ENCODE results near the gene MSS51.

Gene MSS51

DNA sequence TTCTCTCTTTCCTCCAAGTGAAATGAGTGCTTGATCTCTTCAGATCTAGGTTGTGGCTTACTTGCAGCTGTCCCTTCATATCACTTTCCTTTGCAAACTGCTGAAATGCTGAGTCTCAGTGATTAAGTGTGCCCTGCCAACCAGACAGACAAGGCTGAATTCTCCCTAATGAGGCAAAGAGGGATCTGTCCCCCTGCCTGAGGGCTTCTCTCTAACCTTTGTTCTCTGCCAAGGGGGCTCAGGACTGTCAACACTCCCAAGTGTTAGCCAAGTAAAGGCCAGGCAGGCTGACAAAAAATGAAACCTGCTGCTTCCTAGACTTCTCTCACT, at the start of gene MSS51:
TSS of gene MSS51 (minus strand) at position 24 of the 330 bp plus-strand sequence. CDS start 5,277 bp downstream, outside the sequence.
- DNase-seq (ENCODE audit: low spot score), result no peak

DNA sequence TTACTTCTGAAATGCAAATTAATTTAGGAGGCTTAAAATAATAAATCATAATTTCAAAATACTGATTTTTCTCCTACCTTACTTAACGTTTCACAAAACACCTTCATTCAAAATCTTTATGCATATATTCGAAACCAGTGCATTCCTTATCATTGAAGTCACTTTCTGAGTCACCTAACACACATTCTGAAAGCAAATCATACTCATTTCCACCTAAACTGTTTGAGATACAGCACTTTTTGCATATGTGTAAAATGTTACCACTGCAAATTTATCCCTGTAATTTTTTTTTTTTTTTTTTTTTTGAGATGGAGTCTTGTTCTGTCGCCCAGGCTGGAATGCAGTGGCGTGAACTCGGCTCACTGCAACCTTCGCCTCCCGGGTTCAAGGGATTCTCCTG, 46.8 kb upstream of the MSS51 start:
- peak; percentile 24 for DNase-seq (ENCODE audit: low spot score)

DNA sequence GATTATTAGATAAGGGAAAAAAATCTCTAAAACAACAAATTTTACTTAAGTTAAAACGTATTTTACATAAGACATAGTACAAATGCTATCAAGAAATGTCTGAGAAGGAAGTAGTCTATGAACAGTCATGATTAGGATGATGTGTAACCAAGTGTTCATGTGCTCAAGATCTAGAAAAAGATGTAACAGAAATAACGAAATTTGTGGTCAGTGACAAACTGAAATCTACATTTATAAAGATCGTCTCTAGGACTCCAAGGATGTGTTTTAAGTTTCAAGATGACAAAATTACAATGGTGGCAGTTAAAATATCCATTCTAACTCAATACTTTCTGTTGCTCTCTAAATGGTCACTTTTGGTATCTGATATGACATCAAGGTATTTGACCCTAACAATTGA, 45.3 kb upstream of the MSS51 start:
- DNase-seq (ENCODE audit: low spot score), result no peak

DNA sequence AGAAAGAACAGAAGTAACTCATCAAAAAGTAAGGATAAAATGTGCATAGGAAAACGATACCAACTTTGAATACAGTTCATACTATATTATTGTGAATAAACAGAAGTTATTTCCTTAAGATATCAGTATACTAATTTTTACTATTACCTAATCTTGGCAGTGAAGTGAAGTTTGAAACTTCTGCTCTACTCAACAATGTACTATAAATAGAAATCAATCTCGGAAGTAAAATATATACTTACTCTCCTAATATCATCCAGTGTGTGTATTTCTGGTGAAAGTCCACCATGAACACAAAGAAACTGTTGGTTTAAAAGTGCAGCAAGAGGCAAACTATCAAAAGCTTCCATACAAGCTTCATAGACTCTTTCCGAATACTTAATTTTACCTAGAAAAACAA, 37.9 kb upstream of the MSS51 start:
- DNase-seq (ENCODE audit: low spot score), result no peak

DNA sequence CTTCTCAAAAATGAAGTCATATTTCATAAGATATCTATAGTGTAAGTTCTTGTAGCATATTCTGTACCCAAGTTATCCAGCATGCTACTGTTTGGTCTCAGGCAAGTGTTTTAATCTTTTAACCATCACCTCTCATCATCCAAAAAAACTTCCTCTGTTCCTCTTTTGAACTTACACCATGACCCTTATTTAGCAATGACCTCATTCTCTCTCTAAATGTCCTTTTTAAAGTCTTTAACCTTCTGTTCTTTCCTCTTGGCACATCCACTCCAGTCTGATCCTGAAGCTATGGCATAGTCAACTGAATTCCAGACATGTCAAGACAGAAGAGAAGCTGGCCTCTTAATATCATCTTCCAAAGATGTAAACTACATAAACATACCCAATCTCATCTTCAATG, 36.2 kb upstream of the MSS51 start:
- DNase-seq (ENCODE audit: low spot score), result no peak

DNA sequence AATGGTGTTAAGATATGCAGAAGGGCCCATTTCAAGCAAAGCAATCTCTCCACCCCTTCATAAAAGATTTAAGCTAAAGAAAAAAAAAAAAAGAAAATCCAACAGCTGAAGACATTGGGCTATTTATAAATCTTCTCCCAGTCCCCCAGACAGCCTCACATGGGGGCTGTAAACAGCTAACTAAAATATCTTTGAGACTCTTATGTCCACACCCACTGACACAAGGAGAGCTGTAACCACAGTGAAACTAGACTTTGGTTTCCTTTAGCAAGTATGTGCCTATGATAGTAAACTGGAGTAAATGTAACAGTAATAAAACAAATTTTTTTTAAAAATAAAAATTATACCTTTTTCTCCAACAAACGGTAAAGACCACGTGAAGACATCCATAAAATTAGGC, 33.8 kb upstream of the MSS51 start:
- DNase-seq (ENCODE audit: low spot score), result no peak

DNA sequence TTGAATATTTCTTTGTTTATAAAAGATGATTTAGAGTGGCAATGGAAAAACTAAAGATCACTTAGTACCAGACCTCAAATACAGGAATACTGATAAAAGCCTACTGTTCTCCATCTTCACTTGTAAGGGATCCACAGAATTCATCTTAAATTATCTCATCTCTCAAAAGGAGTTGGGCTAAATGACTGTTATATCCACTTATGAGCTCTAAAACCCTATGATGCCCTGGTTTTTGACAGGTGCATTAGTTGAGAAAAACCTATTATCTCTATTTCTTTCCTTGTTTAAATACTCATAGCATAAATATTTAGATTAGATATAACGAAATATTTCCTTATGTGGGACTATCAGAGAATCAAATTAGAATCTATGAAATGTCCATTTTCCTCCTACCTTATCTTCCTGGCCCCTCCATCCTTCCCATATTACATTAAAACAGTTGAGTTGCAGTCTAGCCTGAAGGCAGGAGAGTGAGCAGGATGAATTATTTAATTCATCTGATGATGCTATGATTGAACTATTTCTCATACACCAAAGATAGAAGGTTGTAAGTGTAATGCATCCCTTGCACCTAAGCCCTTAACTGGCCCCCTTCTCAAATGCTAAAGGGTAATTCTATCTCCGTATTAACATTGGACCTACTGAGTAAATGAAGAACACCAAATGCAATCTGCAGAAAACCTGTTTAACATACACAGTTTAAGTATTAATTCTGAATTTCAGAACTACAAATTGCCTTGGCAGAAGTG, 32.8 kb upstream of the MSS51 start:
- no peak for DNase-seq (ENCODE audit: low spot score)

DNA sequence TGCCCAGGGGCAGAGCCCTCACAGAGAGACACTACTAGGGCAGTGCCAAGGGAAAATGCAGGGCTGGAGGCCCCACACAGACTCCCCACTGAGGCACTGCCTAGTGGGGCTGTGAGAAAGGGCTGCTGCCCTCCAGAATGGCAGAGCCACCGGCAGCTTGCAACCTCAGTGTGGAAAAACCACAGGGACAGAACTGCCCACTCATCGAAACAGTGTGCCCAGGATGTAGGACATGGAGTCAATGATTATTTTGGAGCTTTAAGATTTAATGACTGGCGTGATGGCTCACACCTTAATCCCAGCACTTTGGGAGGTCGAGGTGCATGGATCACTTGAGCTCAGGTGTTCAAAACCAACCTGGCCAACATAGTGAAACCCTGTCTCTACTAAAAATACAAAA, 27.5 kb upstream of the MSS51 start:
- DNase-seq (ENCODE audit: low spot score), result no peak

DNA sequence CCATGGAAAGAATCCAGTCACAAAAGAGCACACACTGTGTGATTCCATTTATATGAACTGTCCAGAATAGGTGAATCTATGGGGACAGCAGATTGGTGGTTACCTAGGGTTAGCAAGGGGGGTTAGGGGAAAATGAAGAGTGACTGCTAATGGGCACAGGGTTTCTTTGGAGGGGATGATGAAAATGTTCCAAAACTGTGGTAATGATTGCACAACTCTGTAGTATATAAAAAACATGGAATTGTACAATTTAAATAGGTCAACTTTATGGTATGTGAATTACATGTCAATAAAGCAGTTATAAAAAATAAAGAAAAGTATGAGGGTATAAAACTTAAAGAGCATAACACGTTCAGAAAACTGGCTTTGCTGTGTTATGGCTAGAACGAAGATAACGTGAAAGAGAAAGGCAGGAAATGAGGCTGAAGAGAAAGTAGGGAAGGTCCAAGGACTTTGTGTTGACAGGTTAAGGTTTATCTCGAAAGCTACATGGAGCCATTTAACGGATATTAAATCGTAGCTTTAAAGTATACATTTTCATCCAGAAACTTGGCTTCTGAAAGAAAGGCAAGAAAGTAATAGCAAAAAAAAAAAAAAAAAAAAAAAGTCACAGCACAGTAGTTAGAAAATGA, 26.4 kb upstream of the MSS51 start:
- no peak for DNase-seq (ENCODE audit: low spot score)

DNA sequence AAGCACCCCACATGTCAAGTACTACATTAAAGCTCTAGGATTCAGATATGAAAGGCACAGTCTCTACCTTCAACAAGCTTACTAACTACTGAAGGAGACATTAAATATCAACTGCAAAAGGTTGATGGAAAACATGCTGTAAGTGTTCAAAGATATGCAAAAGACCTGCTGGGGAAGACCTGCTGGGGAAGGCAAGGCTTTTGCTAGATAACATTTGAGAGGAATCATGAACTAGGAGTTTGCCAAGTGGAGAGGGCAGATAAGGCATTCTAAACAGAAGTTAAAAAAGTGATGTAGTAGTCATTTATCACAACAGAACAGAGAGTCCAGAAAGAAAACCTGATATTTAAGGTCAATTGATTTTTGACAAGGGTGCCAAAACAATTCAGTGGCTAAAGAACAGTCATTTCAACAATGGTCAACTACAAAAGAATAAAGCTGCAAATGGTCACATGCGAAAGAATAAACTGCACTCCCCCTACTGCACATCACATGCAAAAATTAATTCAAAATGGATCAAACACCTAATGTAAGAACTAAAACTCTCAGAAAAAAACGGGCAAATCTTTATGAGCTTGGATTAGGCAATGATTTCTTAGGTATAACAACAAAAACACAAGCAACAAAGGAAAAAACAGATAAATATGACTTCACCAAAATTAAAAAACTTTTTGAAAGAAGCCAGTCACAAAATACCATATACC, 23.0 kb upstream of the MSS51 start:
- no peak for DNase-seq (ENCODE audit: low spot score)

DNA sequence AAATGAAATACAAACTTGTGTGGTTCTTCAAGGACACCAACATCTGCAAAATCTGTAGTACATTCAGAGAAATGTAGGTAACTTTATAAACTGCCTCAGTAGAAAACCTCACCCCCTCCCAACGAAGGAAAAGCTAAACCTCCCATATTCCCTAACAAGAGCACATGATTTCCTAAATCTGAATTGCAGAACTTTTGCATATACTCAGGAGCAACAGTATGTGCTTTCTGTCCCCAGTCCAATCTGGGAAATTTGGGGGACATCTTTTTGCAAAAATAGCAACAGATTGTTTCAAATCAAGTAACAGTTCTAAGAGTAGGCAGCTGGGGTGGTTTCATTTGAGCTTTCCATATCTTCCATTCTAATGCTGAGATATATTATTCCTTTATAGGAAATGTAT, 15.8 kb upstream of the MSS51 start:
- DNase-seq (ENCODE audit: low spot score), result no peak

DNA sequence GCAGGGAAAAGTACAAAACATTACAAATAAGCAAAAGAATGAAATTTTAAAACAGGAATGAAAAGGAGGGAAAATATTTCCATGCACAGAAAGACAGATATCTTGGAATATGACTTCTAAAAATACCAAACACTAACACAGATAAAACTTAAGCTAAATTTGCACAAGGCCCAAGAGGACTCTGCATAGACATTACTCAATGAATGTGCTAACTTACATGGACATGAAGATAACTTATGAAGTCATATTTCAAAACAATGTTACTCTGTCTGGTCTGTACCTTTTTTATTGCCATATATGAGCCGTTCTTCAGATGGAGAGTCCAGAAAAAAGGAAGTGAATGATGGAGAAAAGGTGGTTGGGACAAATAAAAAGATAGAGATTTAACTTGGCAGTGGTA, 15.0 kb upstream of the MSS51 start:
- no peak for DNase-seq (ENCODE audit: low spot score)

DNA sequence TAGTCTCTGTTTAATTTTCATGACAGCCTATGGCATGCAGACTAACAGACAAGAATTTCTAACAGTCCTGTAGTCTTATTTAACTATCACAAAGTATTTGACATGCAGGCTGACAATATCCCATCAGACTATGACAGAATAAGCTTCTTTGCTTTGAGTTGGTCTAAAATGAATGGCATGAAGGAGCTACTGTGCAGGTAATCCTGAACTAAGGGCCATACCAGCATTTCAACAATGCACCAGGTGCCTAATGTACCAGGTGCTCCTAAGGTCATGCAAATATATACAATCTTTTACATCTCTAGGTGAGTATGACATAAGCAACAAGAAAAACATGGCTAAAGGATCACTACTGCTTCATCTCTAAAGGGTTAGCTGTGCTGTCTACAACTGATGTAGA, 13.6 kb upstream of the MSS51 start:
- no peak for DNase-seq (ENCODE audit: low spot score)

DNA sequence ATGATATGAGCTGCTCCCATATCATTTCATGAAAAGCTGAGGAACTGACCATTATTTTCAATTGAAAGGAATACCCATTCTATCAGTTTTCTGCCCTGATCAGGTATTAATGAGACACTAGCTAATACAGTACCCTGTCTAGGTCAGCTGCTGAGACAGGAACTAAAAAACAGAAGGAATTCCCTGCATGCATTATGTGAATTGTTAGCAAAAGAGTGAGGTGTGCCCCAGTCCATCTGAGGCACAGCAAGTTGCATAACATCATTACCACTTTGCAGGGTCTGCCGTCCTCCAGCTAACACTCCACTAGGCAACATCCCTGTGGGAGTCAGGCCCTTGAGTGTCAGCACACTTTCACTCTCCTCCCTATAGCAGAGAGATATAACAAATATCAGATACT, 11.1 kb upstream of the MSS51 start:
- DNase-seq (ENCODE audit: low spot score), result no peak

DNA sequence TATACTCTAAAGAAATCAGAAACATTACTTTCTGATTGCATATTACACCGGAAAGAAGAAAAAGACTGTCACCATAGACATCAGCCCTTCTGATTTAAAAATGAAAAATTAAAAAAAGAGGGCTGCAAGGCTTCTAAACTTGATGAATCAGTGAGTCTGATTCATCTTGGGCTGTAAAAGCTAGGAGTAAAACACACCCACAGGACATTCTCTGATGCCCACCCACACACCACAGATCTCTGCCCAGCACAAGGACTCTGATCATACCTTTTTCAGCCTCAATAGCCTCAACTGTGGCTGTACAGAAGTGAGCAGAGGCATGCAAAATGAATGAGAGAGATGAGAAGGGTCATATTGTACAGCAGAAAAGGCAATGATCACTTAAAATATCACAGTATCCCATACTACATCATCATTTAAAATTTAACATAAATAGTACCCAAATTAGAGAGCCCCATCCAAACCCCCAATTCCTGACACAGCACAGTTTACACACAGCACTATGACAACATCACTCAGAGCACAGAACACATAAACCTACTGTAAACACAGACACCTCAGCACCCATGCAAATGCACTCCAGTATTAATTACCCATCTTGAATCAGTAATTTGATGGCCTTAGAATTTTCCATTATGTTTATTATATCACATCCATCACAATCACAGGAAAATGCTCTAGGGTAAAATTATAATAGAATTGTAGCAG, 6.4 kb upstream of the MSS51 start:
- peak; percentile 57 for DNase-seq (ENCODE audit: low spot score)

DNA sequence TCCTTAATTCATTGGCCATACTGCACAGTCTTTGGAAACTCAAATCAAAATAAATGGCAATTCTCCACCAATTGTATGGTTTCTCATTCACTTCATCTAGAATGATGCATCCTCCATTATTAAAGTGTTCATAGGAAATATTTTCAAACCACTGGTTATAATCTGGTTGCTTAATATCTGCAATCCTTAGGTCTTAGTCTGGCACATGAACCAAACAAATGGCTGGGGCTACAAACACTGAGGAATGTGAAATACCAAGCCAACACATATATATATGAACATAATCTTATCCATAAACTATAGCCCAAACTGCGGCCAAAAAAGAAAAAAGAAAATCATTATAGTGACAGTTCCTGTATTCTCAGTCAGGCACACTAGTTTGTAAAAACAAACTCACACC, 5.7 kb upstream of the MSS51 start:
- DNase-seq (ENCODE audit: low spot score), result peak; percentile 10

DNA sequence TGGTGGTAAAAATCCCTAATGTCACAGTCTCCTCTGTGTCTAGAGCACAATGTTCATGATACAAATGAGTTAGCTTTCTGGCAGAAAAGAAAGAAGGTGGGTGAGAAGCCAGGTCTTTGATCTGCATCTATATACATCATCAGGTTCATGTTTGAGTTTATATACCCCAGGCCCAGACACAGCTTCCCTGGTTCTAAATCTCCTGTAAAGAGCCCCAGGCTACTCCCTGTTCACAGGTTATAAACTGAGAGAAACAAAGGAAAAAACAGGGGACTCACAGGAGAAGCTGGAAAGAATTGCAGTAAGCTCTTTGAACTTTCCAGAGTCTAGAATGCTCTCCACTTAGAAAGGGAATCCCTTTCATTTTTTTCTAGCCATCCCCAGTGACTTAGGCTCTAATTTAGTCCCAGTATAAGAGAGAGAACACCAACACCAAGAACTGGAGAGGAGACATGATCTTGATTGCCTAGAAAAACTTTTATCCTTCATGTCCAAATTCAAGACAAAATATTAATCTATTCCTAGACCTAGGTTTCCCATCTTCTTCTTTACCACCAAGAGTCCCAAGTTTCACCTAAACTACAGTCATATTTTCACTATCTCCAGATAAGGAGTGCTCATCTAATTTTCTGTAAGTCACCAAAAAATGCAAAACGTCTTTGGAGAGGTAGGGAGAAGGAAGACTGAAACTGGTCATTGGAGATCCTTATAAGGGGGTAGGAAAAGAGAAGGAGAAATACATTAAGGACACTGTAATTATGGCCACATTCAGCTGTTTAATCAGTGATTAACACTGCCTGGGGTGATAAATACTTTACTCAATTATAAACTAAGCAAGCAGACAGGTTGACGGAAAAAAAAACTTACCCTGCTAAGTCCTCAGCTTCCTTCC, 469 bp downstream of the MSS51 start:
- DNase-seq (ENCODE audit: low spot score), result no peak

DNA sequence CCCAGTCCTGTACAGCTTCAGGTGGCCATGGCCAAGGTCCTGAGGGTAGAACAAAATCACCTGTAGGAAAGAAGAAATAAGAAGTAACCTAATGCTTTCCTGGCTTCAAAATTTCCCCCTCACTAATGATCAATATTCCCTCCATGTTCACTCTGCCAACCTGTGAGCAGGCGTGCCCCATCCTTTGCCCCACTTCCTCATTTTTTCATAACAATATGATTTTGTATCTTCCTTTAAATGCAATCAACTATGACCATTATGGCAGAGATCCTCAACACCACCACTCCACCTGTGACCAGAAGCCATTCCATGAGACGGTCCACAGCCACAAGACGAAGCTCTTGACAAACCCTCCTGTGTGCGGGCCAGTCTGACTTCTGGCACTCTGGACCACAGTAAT, 7.0 kb downstream of the MSS51 start:
- DNase-seq (ENCODE audit: low spot score), result no peak

DNA sequence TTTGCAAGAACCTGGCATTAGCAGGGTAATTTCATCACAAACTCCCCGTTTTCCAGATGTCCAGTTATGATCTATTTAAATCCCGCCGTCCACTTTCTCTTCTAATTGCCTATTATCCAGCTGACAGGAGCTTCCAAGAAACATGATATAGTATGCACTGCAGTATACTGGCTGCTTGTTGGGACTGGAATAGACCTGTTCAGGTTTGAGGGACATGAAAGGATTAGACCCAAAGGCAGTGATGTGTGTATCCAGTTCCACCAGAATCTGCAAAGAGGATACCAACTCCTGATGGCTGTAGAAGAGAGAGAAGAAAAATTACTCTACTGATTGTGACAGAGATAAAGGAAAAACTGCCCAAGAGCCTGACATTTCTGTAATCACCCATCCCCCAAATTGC, 8.9 kb downstream of the MSS51 start:
- DNase-seq (ENCODE audit: low spot score), result no peak

DNA sequence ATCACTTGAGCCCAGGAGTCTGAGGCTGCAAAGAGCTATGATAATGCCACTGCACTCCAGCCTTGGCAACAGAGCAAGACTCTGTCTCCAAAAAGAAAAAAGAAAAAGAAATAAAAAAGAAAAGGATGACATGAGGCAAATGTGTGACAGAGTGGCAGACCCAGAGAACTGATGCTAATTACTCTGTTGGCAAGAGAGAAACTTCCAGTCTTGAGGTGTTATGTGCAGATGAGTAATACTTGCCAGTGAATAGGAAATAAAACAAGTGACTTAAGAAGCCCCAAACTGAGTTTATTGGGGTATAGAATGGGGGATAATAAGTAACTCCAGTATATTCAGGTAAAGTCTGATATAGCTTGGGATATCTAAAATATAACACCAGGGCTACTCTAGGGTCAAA, 10.1 kb downstream of the MSS51 start:
- no peak for DNase-seq (ENCODE audit: low spot score)

DNA sequence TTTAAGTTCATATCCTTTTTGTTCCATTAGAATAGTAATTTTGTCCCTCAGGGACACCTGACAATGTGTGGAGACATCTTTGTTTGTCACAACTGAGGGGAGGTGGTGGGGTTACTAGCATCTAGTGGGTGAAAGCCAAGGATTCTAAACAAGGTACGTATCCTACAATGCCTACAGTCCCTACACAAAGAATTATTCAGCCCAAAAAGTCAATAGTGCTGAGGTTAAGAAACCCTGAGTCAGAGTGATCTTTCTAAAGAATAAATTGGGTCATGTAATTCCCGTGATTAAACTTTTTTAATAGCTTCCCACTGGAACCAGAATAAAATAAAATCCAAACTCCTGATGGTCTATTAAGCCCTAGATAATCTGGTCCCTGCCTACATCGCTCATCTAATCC, 16.8 kb downstream of the MSS51 start:
- DNase-seq (ENCODE audit: low spot score), result no peak
